KMS-11 (cell line): ENCODE data around the gene HLA-DPB1.
A peak's percentile ranks its signal among the peaks of the same experiment; 100 is the strongest.

ENCODE experiments used
- H2AFZ ChIP-seq: fragments of 200-600 bp; sonication (generic); 2 replicates; pipeline ENCODE4 v1.6.1; 2016; ENCODE audit warnings: antibody characterized with exemption, mixed run types, low read depth
- H3K27ac ChIP-seq: fragments of 200-600 bp; sonication (generic); 2 replicates; pipeline ENCODE4 v1.6.1; 2016; ENCODE audit warnings: mild to moderate bottlenecking, mixed run types
- H3K27me3 ChIP-seq: fragments of 200-600 bp; sonication (generic); 2 replicates; pipeline ENCODE4 v1.6.1; 2017; ENCODE audit warnings: mild to moderate bottlenecking, low read depth, mixed run types, moderate library complexity; ENCODE audit not compliant: insufficient read depth
- H3K36me3 ChIP-seq: fragments of 200-600 bp; sonication (generic); 2 replicates; pipeline ENCODE4 v1.6.1; 2017; ENCODE audit warnings: mild to moderate bottlenecking, mixed run types; ENCODE audit not compliant: insufficient read depth
- H3K4me1 ChIP-seq: fragments of 200-600 bp; sonication (generic); 2 replicates; pipeline ENCODE4 v1.6.1; 2016; ENCODE audit warnings: mild to moderate bottlenecking, low read depth, mixed run types; ENCODE audit not compliant: poor library complexity, severe bottlenecking
- H3K4me2 ChIP-seq: fragments of 200-600 bp; sonication (generic); 2 replicates; pipeline ENCODE4 v1.7.0; 2016; ENCODE audit warnings: mild to moderate bottlenecking, mixed run types
- H3K4me3 ChIP-seq: fragments of 200-600 bp; sonication (generic); IDR thresholded peaks from 2 replicates; pipeline ENCODE4 v1.6.1; 2017; ENCODE audit warnings: low read depth, low read length, mixed read lengths; ENCODE audit not compliant: insufficient read depth
- H3K79me2 ChIP-seq: fragments of 200-600 bp; sonication (generic); 2 replicates; pipeline ENCODE4 v1.6.1; 2016; ENCODE audit warnings: low read depth, mixed run types; ENCODE audit not compliant: insufficient read depth
- H3K9ac ChIP-seq: fragments of 200-600 bp; sonication (generic); 2 replicates; pipeline ENCODE4 v1.6.1; 2016; ENCODE audit warnings: mild to moderate bottlenecking, mixed run types
- H4K20me1 ChIP-seq: fragments of 200-600 bp; sonication (generic); 2 replicates; pipeline ENCODE4 v1.6.1; 2016; ENCODE audit warnings: mild to moderate bottlenecking, mixed run types; ENCODE audit not compliant: insufficient read depth
- CTCF ChIP-seq: fragments of 200-600 bp; sonication (generic); conservative IDR thresholded peaks from 2 replicates; pipeline ENCODE4 v1.6.1; 2017; ENCODE audit warnings: low read depth, mild to moderate bottlenecking, antibody characterized with exemption, low read length, moderate library complexity, mixed read lengths

HLA-DPB1 gene

GRCh38 chr6:33123732-33124524 lies 48.1 kb downstream of the HLA-DPB1 start:
- Histone ChIP-seq H3K27me3 (no peaks in the 10 kb centered on the region; the same call in 1 of the 2 replicates), H2AFZ (no peak overlapping the region), H3K36me3 (no peaks in the 10 kb centered on the region), H3K79me2 (no peaks in the 10 kb centered on the region), H4K20me1 (no peaks in the 10 kb centered on the region), H3K4me2 (no peak overlapping the region), H3K9ac (no peak overlapping the region), H3K4me1 (no peaks in the 10 kb centered on the region), H3K4me3 (no peak overlapping the region), H3K27ac (no peak overlapping the region)
- peak; percentile 87 for TF ChIP-seq CTCF

- Histone ChIP-seq H2AFZ (no peak overlapping the region), H3K4me2 (no peak overlapping the region), H3K27me3 (no peaks in the 10 kb centered on the region; the same call in 1 of the 2 replicates), H3K4me1 (no peaks in the 10 kb centered on the region), H3K4me3 (no peak overlapping the region), H3K79me2 (no peaks in the 10 kb centered on the region), H4K20me1 (no peaks in the 10 kb centered on the region), H3K36me3 (no peaks in the 10 kb centered on the region), H3K9ac (no peak overlapping the region), H3K27ac (no peak overlapping the region)
- TF ChIP-seq CTCF = no peak
Measured at GRCh38 chr6:33124525-33124901, 48.7 kb downstream of the HLA-DPB1 start.

GRCh38 chr6:33124947-33125346 lies 49.2 kb downstream of the HLA-DPB1 start:
- H2AFZ ChIP-seq = no peak overlapping the region
- H3K27ac ChIP-seq = no peak overlapping the region
- no peak overlapping the region for H3K4me2 ChIP-seq
- H3K9ac ChIP-seq = no peak overlapping the region
- H3K79me2 ChIP-seq = no peaks in the 10 kb centered on the region
- no peaks in the 10 kb centered on the region for H4K20me1 ChIP-seq
- TF ChIP-seq CTCF = no peak
- no peaks in the 10 kb centered on the region for H3K36me3 ChIP-seq
- no peaks in the 10 kb centered on the region for H3K4me1 ChIP-seq
- no peak overlapping the region for H3K4me3 ChIP-seq
- no peaks in the 10 kb centered on the region; the same call in 1 of the 2 replicates for H3K27me3 ChIP-seq

GRCh38 chr6:33126101-33126714 lies 50.4 kb downstream of the HLA-DPB1 start:
- no peaks in the 10 kb centered on the region for H3K79me2 ChIP-seq
- H3K4me3 ChIP-seq = no peak overlapping the region
- TF ChIP-seq CTCF = peak; percentile 81
- no peak overlapping the region for H2AFZ ChIP-seq
- no peak overlapping the region for H3K4me2 ChIP-seq
- H3K4me1 ChIP-seq = no peaks in the 10 kb centered on the region
- H3K27ac ChIP-seq = no peak overlapping the region
- H3K36me3 ChIP-seq = no peaks in the 10 kb centered on the region
- no peaks in the 10 kb centered on the region for H4K20me1 ChIP-seq
- H3K9ac ChIP-seq = no peak overlapping the region
- H3K27me3 ChIP-seq = no peaks in the 10 kb centered on the region; the same call in 1 of the 2 replicates
